Astrocyte of the spinal cord (primary cell): Measurements from ENCODE around the gene SOCS1.

Experiments used
- DNase-seq: peaks from one replicate; pipeline ENCODE4 v3.0.0; 2011; ENCODE audit warnings: low read depth, low spot score
- H3K4me3 ChIP-seq: 2 replicates; pipeline ENCODE4 v1.5.1; 2011; ENCODE audit warnings: low read depth, mild to moderate bottlenecking, low read length, moderate library complexity
- CTCF ChIP-seq: IDR thresholded peaks from 2 replicates; pipeline ENCODE4 v1.5.1; 2012; ENCODE audit warnings: low read depth, mild to moderate bottlenecking, low read length, inconsistent platforms
- in situ Hi-C: cut with HindIII; loops from 2 replicates; pipeline ENCODE4 v1.10.0; 2017; ENCODE audit warnings: low sequenced_read_pairs

Gene SOCS1

GRCh38 chr16:11270602-11271162, 14.7 kb upstream of the SOCS1 start:
- TF ChIP-seq CTCF: no peak
- no peak for DNase-seq
- H3K4me3 ChIP-seq: no peak overlapping the region
- in situ Hi-C loops: no loop called here

- no peak within 1 kb of the TSS for H3K4me3 ChIP-seq
- no peak for TF ChIP-seq CTCF
- in situ Hi-C loops: no loop called here
- no peak for DNase-seq
Measured at GRCh38 chr16:11268921-11269375, 12.9 kb upstream of the SOCS1 start, which contains the start of gene TNP2. Gene TNP2, minus strand, starts transcription at chr16:11269325. Its CDS starts 63 bp downstream, at chr16:11269262.

- in situ Hi-C loops: no loop called here
- no peak for TF ChIP-seq CTCF
- DNase-seq: no peak
- H3K4me3 ChIP-seq: no peak overlapping the region
Measured at GRCh38 chr16:11265124-11265523, 9.1 kb upstream of the SOCS1 start.

DNA sequence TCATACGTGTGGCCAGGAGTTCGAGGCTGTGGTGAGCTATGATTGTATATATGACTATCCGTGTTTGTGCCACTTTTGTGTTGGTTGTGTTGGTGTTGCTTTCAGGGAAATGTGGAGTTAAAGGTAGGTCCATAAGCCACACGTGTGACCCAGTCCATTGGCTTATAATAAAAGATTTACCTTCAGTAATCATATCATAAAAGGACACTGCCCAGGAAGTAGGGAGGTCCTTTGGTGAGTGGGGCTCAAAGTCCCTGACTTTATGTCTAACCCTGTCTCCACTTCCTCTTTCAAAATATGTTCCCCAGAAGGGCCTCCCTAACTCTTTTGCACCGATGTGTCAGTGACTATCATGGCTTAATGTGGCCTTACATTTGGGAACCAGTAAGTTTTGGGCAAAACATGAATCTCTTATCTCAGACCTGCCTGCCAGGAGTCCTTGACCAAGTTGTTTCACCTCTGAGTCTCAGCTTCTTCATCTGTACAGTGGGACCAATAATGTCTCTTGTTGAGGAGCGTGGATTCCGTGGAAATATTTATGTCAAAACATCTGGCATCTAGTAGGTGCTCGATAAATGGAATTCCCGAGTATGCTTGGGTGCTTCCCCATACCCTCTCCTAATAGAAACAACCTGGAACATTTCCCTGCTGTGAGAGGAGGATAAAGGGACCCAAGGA, 8.3 kb upstream of the SOCS1 start:
- no peak for TF ChIP-seq CTCF
- no peak for DNase-seq
- in situ Hi-C loops: no loop called here
- no peak overlapping the region for H3K4me3 ChIP-seq

DNA sequence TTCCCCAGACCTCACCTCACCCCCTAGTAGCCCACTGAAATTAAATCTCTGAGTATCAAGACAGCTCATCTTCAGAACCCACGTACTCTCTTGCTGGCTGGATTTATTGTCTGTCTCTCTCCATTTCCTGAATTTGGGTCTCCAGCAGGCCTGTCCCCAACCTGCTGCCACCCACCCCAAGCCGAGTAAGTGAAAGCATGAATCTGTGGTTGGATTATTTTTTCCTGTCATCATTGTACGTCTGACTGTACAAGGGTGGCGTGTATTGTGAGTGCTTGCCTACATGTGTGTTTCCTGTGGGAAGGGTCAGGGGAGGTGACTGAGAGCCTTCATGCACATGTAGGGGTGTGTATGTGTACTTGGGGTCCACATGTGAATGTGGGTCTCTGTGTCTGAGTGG, 7.7 kb upstream of the SOCS1 start:
- DNase-seq: no peak
- no peak for TF ChIP-seq CTCF
- in situ Hi-C loops: no loop called here
- no peak overlapping the region for H3K4me3 ChIP-seq

DNA sequence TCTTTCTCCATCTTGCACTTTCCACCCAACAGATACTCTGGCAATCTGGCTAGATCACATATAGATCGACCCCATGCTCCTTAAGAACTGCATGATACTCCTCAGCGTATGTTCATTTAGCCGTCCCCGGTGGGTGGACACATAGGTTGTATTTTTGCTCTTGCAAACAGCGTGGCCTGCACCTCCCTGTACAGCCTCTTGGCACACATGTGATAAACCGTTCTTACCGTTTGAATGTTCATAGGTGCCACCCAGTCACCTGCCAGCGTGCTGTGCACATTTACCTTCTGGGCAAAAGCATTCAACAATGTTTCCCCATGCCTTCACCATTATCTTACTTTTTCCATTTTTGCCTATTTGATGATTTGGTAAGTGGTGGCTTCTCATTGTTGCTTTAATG, 6.9 kb upstream of the SOCS1 start:
- DNase-seq: no peak
- in situ Hi-C loops: no loop called here
- no peak overlapping the region for H3K4me3 ChIP-seq
- no peak for TF ChIP-seq CTCF
